ENCODE data around the gene KAT2A.
A peak's percentile ranks its signal among the peaks of the same experiment; 100 is the strongest.
"Not testable (repeated sequence)": the region's sequence is repeated elsewhere in the genome, so short reads cannot be mapped to it uniquely, and the experiment has no call there.

Gene KAT2A

DNA sequence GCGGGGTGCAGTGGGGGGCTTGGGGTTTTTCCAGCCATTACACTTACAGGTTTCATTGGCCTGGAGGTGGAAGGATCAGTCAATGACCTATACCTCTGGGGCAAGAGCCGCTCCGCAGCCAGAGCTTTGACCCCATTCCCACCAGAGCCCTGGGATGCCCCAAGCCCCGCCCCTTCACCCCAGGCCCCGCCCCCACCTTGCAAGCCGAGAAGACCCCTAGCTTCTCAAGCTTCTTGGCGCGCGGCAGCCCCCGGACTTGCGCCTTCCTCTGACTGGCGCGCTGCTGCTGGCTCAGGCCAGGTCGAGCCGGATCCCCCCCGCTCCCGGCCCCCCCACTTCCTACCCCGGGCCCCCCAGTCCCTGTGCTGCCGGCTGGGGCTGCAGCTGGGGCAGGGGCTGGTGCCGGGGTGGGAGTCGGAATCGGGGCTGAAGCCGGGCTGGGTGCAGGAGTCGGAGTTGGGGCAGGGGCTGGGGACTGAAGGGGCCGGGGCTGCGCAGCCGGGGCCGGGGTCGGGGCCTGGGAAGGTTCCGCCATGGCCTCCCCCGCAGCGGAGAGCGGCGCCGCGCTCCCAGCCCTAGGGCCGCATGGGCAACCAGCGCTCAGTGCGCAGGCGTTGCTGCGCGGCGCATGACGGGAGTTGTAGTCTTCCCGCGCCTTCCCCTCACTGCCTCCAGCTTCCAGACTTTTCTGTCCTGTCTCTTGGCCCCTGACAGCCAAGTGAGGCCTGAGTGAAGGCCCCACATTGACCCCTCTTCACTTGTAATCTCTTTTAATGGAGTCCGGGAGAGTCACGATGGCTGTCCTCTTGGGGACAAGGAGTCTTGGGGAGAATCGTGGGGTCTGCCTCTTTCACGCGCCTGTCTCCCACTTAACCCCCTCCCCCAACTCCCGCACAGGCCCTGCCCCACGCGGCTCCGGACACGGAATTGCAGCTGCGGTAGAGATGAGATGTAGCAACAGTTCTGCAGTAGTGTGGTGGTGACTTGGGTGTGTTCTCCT is at the start of gene KAT2A:
Gene KAT2A, minus strand, starts transcription at position 598 of the 1,000 bp plus-strand sequence. Its CDS starts 63 bp downstream, at position 535.
- DNase-seq = peak; percentile 40

DNA sequence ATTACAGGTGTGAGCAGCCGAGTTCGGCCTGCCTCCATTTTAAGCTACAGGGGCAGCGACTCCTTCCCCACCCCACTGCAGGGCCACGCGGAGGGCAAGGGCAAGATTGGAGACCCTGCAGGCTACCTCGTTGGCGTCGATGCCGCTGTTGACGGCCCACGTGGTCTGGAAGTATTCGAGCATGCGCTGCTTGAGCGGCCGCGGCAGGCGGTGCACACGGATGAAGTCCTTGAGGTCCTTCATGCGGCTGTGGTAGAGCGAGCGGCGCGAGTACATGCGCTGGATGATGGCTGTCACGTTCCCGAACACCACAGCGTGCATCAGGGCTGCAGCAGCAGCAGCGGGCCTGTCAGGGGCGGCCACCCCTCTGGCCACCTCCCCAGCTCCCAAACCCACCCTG is 48.2 kb upstream of the KAT2A start:
- no peak for DNase-seq

DNA sequence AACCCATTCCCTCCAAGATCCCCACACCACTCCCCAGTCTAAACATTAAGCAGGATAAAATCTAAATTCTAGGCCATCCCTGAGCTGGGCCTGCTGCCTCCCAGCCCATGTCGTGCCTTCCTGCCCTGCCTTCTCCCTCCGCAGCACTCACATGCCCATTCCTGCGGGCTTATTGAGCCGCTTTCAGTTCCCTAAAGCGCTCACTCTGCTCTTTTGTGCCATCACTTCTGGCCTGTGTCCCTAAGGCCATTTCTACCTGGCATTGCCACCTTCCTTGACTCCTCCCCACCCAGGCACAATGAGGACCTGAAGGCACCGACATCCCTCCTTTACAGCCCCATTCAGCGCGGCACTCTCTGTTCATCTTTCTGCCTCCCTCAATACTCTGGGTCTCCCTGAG is 46.6 kb upstream of the KAT2A start:
- no peak for DNase-seq

DNA sequence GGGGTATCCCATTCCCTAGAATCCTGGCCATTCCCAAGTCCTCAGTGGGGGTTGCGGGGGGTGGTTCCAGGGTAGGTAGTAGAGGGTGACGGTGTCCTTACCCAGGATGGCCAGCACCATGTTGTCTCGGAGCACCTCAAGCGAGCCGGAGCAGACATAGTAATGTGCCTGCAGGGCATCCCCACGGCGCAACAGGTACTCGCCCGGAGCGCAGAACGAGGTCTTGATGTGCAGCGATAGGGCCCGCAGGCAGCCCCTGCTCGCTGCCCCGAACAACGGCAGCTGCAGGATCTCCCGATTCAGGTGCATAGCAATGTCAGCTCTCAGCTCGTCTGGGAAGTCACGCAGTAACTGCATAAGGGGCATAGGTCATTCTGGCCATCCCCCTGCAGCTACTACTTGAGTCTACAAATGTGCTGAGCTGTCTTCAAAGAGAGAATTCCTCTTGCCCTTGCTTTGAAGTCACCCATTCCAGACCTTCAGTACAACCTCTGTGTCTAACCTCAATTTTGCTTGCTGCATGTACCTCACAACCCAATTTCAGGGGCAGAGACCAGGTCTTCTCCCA is 45.1 kb upstream of the KAT2A start:
- DNase-seq = no peak

DNA sequence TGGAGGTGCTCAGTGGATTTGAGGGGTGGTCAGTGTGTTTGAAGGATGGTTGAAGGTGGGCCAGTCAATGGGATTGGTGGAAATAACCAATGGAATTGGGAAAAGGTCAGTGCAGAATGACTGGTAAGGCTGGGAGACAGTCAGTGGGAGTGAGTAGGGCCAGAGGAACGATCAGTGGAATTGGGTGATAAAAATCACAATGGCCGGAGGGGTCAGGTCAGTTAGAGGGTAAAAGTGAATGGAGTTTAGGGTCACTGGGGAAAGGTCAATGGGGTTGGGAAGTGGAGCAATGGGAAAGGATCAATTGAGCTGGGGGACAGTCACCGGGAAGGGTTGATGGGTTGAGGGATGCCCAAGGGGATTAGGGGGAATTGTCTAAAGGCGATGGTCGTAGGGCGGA is 44.6 kb upstream of the KAT2A start:
- DNase-seq = no peak

DNA sequence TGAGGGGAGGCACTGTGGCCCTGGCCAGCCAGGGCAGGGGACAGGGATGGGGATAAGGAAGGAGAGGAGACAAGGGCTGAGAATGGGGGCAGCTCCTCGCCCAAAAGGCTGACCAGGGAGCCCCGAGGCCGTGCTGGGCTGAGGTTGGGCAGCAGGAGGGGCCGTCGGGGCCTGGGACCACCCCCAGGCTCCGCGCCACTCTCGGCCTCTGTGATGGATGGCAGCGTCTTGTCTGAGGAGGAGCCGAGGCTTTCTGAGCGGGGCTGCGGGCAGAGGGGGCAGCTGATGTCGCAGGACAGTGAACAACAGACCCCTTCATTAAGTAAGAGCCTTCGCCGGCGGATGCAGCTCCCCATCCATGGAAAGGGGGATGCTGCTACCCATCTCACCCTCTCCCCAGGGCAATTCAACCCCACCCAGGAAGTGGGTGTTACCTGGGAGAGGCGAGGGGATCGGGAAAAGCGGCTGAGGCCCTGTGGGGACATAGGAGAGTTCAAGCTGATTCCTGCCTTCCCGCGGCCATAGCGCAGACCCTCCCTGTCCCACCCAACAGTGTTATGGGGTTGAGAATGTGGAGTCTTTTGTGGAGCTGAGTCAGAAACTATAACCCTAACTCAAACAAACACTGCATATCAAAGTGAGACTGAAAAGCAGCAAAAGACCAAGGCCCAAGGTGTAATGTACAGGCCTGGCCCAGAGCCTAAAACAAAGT is 42.7 kb upstream of the KAT2A start:
- no peak for DNase-seq

DNA sequence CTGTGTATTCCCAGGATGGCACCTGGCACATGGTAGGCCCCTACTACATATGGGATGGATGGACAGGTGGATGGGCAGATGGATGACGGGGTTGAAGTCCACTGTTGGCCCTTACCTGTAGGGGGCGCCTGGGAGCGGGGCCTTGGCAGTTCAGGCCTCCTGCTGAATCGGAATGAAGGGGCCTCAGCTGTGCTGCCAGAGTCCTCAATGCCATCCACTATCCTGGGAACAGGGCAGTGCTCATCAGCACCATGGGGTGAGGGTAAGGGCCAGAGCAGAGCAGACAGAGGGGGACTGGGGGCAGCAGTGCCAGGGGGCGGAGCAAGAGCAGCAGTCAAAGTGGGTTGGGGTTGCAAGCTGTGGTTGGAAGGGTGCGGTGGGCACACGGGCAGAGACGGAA is 41.9 kb upstream of the KAT2A start:
- DNase-seq = no peak

DNA sequence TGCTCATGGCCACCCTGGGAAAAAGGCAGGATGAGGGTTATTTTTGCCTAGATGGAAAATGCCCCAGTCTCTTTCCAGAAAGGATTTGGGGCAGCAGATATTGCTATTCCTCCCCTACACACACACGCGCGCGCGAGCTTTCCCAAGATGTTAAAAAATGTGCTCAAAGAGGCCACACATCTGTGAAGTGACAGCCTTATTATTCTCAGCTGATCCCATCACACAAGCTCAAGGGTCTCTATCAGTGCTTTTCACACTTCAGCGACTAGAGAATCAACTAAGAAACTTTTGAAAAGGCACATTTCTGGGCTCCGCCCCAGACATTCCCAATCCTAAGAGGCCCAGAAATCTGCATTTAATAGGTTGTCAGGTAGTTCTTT is 39.4 kb upstream of the KAT2A start:
- DNase-seq = no peak

DNA sequence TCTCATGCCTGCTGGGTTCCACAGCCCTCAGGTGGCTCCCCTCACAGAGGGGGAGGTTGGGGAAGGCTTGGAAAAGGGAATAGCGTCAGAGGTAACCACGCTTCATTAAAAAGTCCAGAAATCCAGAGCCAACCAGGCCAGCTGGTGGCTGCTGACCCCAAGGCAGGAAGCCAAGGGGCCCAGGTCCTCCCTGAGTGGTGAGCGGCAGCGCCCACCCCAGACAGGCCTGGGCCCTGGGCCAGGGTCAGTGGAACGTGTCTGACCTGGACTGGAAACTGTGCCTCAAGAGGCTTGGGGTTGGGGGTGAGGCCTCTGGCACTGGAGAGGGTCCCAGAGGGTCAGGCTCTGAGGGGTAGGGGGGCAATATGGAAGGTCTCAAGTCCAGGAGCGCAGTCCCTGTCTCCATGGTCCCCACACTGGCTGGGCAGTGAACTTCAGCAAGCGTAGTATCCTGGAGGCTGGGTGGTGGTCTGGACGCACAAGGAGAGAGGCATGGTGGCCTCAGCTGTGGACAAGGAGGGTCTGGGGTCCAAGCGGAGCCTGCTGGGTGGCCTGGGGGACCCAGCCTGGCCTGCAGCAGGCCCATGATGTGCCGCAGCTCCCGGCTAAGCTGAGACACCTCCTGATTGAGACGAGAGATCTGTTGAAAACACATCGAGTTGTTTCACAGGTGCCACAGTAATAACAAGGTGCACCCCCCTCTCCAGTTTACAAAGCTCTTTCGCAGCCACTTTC is 38.8 kb upstream of the KAT2A start:
- DNase-seq = no peak

DNA sequence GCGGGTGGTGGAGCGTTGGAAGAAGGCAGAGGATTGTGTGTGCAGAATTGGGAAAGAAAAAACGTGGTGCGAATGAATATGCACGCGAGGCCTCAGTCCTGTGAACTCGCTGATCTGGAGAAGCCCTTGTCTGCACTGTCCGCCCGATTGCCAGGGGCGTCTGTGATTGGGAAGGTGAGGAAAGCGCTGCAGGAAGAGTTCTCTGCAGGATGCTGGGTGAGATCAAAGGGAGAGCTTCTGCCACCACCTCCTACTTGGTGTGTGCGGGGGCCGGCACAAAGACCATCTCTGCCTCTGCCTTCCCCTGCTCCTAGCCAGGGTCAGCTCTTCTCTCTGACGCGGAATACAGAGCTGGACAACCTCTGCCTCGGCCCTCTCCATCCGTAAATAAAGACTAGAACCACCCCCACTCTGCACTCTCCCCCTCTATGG is 34.5 kb upstream of the KAT2A start:
- DNase-seq = no peak

DNA sequence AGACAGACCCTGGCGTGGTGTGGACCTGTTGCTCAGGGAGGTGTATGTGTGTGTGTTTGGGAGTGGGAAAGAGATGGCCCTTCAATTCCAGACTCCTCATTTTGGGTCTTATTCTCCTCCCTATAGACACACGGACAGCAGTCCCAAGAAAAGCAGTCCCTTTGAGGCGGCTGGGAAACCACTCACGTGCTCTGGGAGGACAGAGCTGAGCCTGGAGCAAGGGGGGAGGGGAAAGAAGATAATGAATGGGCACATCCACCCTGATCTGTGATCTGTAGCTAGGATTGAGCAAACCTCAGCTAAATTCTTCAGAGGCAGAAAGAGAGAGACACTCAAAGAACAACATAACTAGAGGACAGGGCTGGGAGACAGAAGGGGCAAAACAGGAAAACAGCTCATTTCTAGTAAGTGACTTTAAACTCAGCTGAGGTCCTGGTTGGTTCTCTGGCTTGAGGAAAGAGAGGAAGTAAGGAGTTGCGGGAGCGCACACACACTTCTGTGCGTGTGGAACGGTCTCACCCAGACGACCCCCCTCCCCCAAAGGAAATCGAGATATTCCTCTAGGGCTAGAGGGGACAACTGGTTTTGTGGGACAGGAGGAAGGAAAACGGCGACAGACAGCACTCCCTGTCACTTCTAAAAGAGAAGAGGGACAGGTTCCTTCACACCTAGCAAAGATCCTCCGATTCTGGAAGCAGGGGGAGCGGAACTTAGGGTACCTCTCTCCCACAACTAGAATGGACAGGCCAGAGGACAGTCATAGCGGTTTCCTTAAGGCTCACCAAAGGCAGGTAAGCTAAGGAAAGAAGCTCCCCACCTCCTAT is 33.0 kb upstream of the KAT2A start:
- no peak for DNase-seq

DNA sequence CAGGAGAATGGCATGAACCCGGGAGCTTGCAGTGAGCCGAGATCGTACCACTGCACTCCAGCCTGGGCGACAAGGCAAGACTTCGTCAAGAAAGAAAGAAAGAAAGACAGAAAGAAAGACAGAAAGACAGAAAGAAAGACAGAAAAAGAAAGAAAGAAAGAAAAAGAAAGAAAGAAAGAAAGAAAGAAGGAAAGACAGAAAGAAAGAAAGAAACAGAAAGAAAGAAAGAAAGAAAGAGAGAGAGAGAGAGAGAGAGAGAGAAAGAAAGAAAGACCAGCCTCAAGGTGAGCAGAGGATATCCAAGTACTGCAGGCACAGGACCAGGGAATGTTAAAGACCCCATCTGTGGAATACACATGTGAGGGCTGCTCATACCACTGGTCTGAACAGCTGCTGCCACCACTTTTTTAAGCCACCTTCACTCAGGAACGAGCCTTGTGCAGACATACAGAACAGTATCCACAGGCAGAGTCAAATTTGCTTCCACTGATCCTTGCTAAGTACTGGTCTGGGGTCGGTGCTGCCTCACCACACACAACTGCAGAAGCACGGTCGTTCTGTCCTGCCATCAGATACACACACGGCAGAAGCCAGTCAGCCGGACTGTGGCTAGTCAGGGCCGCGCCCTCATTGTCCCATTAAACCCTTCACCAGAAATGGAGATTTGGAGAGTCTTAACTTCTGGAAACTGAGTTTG is 25.9 kb upstream of the KAT2A start:
- no peak for DNase-seq

DNA sequence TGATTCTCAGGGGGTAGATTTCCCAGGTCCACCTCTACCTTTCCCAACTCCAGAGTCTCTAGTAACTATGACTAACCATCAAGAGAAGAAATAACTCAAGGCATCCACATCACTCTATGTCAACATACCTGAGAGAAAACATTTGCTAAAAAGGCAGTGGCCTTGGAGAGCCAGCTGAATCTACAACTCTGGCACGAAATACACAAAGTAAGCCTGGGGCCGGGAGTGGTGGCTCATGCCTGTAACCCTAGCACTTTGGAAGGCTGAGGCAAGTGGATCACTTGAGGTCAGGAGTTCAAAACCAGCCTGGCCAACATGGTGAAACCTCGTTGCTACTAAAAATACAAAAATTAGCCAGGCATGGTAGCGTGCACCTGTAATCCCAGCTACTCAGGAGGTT is 22.0 kb upstream of the KAT2A start:
- not testable (repeated sequence) for DNase-seq

DNA sequence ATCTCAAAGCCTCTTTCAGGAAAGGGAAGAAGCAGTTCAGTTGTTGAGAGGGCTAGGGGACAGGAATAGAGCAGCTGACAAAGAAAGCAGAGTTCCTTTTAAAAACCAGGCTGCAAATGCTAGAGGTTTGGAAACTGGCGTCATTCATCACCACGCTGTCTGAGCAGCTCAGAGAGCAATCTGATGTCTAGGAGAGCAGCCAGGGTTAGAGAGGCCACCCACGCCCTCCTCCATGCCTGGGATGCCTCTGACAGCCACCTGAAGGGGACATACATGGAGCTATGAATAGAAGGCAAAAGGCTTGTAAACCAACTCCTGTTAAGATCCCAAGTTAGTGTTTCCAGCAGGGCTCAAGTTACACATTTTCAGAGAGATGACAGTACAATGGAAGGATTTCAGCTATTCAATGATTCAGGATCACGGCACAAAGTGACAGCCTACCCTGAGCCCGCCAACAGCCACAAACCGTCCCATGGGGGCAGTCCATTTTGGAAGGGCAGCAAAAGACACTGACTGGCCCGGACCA is 21.3 kb upstream of the KAT2A start:
- DNase-seq = no peak

DNA sequence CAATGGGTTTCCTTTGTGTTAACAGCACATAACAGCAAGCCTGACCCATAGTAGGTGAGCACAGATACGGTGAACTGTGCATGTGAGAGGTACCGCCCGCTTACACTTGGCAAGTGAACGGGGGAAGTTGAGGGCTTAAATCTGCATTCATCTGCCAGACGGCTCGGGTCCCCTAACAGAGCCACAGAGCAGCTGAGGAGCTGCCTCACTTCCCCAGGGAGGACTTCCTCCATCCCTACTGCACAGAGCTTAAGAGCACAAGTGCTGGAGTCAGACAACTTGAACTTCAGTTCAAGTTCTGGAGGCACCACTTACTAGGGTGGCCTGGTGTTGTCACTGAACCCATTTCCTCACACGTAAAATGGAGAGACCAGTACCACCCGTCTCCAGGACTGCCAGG is 20.2 kb upstream of the KAT2A start:
- DNase-seq = no peak

DNA sequence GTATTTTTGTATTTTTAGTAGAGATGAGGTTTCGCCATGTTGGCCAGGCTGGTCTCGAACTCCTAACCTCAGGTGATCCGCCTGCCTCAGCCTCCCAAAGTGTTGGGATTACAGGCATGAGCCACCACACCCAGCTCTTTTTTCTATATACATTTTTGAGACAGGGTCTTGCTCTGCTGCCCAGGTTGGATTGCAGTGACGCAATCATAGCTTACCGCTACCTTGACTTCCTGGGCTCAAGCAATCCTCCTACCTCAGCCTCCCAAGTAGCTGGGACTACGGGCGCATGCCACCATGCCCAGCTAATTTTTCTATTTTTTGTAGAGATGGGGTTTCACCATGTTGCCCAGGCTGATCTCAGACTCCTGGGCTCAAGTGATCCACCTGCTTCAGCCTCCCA is 19.5 kb upstream of the KAT2A start:
- not testable (repeated sequence) for DNase-seq

DNA sequence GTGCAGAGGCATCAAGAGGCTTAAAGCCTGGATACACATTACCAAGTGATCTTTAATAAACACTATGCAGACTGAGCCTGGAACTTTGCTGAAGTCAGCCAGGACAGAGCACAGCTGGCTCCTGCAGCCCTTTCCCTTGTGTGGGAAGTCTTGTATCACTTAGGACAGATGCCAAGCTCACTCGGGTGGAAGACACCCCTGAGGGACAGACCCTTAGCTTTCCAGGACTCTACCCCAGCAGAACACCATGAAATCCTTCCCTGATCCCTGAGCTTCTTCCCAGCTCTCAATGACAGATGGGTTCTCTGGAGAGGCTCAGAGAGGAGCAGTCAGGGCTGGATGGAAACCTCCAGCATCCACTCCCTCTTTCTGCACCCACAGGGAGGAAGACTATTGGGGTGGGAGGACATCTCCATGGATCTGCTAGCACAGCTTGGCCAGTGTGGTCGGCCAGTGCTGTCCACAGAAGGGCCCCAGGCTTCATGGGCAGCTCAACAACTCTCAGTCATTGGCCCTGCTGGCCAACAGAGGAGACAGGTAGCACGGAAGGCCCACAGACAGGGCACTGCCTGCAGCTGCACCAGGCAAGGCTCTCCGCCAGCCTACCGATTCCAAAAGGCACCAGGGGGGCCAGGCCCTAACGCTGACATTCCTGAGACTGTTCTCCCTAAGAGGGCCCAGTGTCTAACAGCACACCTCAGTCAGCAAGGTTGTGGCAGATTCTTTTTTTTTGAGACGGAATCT is 17.8 kb upstream of the KAT2A start:
- no peak for DNase-seq

DNA sequence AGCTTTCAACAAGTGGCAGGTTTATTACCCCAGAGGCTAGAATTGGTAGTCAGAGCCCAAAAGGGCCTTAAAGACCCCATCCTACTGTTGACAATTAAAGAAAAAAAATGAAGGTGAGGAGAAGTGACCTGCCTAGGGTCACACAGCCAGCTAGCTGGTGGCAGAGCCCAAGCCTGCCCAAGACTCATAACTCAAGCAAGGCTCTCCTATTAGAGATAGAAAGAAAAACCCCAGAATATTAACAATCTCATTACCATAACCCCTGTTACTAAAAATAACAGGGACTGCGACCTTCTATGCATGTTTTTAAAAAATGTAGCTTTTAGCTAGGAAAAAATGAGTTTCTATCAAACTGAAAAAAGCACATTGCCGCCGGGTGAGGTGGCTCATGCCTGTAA is 15.5 kb upstream of the KAT2A start:
- no peak for DNase-seq

DNA sequence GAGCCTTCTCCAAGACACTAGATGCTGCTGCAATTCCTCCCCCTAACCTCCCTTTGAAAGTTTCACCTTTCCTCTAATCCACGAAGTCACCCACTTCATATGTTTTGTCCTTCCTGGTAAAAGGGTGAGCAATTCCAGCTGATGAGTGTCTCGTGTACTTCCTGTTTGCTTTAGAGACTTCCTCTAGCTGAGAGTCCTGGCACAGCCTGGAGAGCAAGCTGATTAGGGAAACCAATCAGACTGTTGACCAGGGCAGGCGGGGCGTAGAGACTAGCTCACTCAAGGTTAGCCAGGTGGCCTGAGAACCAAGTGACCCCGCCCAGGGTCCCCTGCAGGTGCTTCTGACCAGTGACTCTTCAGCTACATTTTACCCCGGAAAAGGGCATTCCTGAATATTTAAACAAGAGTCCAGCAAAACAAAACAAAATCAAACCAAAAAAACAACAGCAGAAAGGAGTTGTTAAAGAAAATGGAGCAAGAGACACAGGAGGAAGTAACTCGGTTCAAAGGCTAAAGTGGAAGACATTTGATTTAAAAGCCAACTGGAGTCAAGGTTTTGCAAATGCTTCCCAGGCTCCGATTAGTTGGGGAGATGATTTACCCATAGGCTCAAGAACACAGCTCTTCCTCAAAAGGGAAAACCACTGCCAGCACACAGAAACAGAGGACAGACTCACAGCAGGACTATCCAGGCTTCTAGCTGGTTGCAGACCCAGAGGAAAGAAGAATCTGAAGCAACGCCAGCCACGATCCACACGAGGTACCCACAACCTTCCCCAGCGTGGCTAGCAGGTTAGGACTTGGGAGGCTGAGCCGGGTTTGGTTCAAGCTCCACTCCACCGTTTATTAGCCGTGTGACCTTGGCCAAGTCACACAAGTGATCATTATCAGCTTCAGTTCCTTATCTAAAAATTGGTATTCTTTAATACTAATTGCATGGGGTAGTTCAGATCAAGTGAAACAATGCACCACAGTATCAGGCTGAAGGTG is 14.8 kb upstream of the KAT2A start:
- DNase-seq = no peak
